Suprapubic skin (tissue), 4 donors: ENCODE results near the gene TMPRSS6. TPM values are rescaled to one million over a fixed set of nuclear protein-coding genes. Genes with fewer than 3 reads are reported as not detected.

Experiments
- DNase-seq, 2 donors: peaks; one replicate each; pipeline ENCODE4 v3.0.0-alpha.2; 2019; ENCODE audit warnings: low spot score in 2 of 2
- H3K27ac ChIP-seq: fragments of 200-600 bp; sonication (generic); one replicate; pipeline ENCODE4 v1.5.1; 2019
- H3K27me3 ChIP-seq: fragments of 200-600 bp; sonication (generic); one replicate; pipeline ENCODE4 v1.5.1; 2019
- H3K36me3 ChIP-seq: fragments of 200-600 bp; sonication (generic); one replicate; pipeline ENCODE4 v1.5.1; 2019
- H3K4me1 ChIP-seq: fragments of 200-600 bp; sonication (generic); one replicate; pipeline ENCODE4 v1.5.1; 2019
- H3K4me3 ChIP-seq: fragments of 200-600 bp; sonication (generic); one replicate; pipeline ENCODE4 v1.5.1; 2019; ENCODE audit warnings: mild to moderate bottlenecking
- H3K9me3 ChIP-seq: fragments of 200-600 bp; sonication (generic); one replicate; pipeline ENCODE4 v1.5.1; 2019
- CTCF ChIP-seq, 2 donors: fragments of 200-600 bp in 1 of 2; fragments of 450-650 bp in 1 of 2; sonication (generic) in 1 of 2; IDR thresholded peaks; one replicate each; pipeline ENCODE4 v1.5.1; 2016 to 2019; ENCODE audit warnings: antibody characterized with exemption in 2 of 2, mild to moderate bottlenecking in 1 of 2, moderate library complexity in 1 of 2
- EP300 ChIP-seq: sonication (generic); formaldehyde crosslinking; IDR thresholded peaks from one replicate; pipeline ENCODE4 v1.6.1; 2017; ENCODE audit warnings: antibody characterized with exemption
- POLR2A ChIP-seq, 2 donors: fragments of 450-650 bp; IDR thresholded peaks; one replicate each; pipeline ENCODE4 v1.6.1; 2017; ENCODE audit warnings: antibody characterized with exemption in 2 of 2, mild to moderate bottlenecking in 2 of 2, moderate library complexity in 2 of 2
- POLR2AphosphoS5 ChIP-seq, 3 donors: sonication (generic); formaldehyde crosslinking; IDR thresholded peaks; one replicate each; pipeline ENCODE4 v1.6.1; 2017; ENCODE audit warnings: antibody characterized with exemption in 3 of 3
- WGBS: methylation state at CpG from one replicate; pipeline ENCODE4 v1.1.5; 2018; 5-methylcytosine and 5-hydroxymethylcytosine counted together
- total RNA-seq, 4 donors: library from RNA; depleted of rRNA; stranded (reverse); fragments of >200 nt; gene quantifications; one replicate each; pipeline ENCODE4 v1.1.0, GENCODE V29; 2016

The TMPRSS6 gene
- total RNA-seq, 4 donors from 2014 or later = 0.30 to 3.8 (median 1.0) TPM

GRCh38 chr22:37069719-37070118 is 39.8 kb downstream of the TMPRSS6 start:
- WGBS = 80% methylated on average over 9 of the region's 9 CpGs
- H3K9me3 ChIP-seq = no peaks in the 10 kb centered on the region
- TF ChIP-seq CTCF (IDR thresholded peaks at IDR 0.05) (no peak), EP300 (no peak), POLR2A (IDR thresholded peaks at IDR 0.05) (no peak), POLR2AphosphoS5 (IDR thresholded peaks at IDR 0.05) (no peak)
- peaks cover 4% of the 10 kb centered on the region for H3K4me1 ChIP-seq
- DNase-seq = no peak
- no peak overlapping the region for H3K4me3 ChIP-seq
- no peak overlapping the region for H3K27ac ChIP-seq
- H3K27me3 ChIP-seq = peaks cover 47% of the 10 kb centered on the region
- no peaks in the 10 kb centered on the region for H3K36me3 ChIP-seq

- WGBS = 24% methylated on average over 9 of the region's 11 CpGs
- Histone ChIP-seq H3K4me3 (no peak overlapping the region), H3K9me3 (no peaks in the 10 kb centered on the region), H3K27ac (no peak overlapping the region), H3K4me1 (peaks cover 4% of the 10 kb centered on the region), H3K27me3 (peaks cover 43% of the 10 kb centered on the region), H3K36me3 (no peaks in the 10 kb centered on the region)
- no peak for TF ChIP-seq POLR2AphosphoS5 (IDR thresholded peaks at IDR 0.05)
- no peak for TF ChIP-seq CTCF (IDR thresholded peaks at IDR 0.05)
- TF ChIP-seq POLR2A (IDR thresholded peaks at IDR 0.05) = no peak
- no peak for TF ChIP-seq EP300
- DNase-seq = no peak
These were observed 40.2 kb downstream of the TMPRSS6 start for GRCh38 chr22:37069319-37069718.

GRCh38 chr22:37068859-37069258 is 40.7 kb downstream of the TMPRSS6 start:
- no CpG with 5 or more reads among the region's 36 CpGs for WGBS
- Histone ChIP-seq H3K27ac (no peak overlapping the region), H3K4me3 (no peak overlapping the region), H3K27me3 (peaks cover 41% of the 10 kb centered on the region), H3K4me1 (peaks cover 4% of the 10 kb centered on the region), H3K36me3 (no peaks in the 10 kb centered on the region), H3K9me3 (no peaks in the 10 kb centered on the region)
- DNase-seq = no peak
- no peak for TF ChIP-seq CTCF (IDR thresholded peaks at IDR 0.05)
- no peak for TF ChIP-seq EP300

- Histone ChIP-seq H3K36me3 (no peaks in the 10 kb centered on the region), H3K4me3 (no peak overlapping the region), H3K9me3 (no peaks in the 10 kb centered on the region), H3K27me3 (peaks cover 39% of the 10 kb centered on the region), H3K4me1 (peaks cover 4% of the 10 kb centered on the region), H3K27ac (no peak overlapping the region)
- 77% methylated on average over 10 of the region's 10 CpGs for WGBS
- no peak for DNase-seq
- no peak for TF ChIP-seq CTCF (IDR thresholded peaks at IDR 0.05)
- no peak for TF ChIP-seq EP300
- TF ChIP-seq POLR2AphosphoS5 (IDR thresholded peaks at IDR 0.05) = no peak
- no peak for TF ChIP-seq POLR2A (IDR thresholded peaks at IDR 0.05)
These were observed 42.1 kb downstream of the TMPRSS6 start for GRCh38 chr22:37067428-37067827.

GRCh38 chr22:37065961-37066360 is 43.6 kb downstream of the TMPRSS6 start:
- Histone ChIP-seq H3K27ac (no peak overlapping the region), H3K4me1 (peaks cover 4% of the 10 kb centered on the region), H3K36me3 (peaks cover 6% of the 10 kb centered on the region), H3K27me3 (peaks cover 35% of the 10 kb centered on the region), H3K9me3 (no peaks in the 10 kb centered on the region), H3K4me3 (no peak overlapping the region)
- TF ChIP-seq POLR2AphosphoS5 (IDR thresholded peaks at IDR 0.05) (no peak), CTCF (IDR thresholded peaks at IDR 0.05) (no peak), POLR2A (IDR thresholded peaks at IDR 0.05) (no peak)
- DNase-seq = no peak
- WGBS = 33% methylated on average over 1 of the region's 9 CpGs
